Suprapubic skin (tissue), 4 donors: Measurements from ENCODE around the gene TUBA1C. TPM values are rescaled to one million over a fixed set of nuclear protein-coding genes. Genes with fewer than 3 reads are reported as not detected.
"Not testable (repeated sequence)": the region's sequence is repeated elsewhere in the genome, so short reads cannot be mapped to it uniquely, and the experiment has no call there.

Source experiments
- DNase-seq, 2 donors: peaks; one replicate each; pipeline ENCODE4 v3.0.0-alpha.2; 2019; ENCODE audit warnings: low spot score in 2 of 2
- H3K27ac ChIP-seq: fragments of 200-600 bp; sonication (generic); one replicate; pipeline ENCODE4 v1.5.1; 2019
- H3K27me3 ChIP-seq: fragments of 200-600 bp; sonication (generic); one replicate; pipeline ENCODE4 v1.5.1; 2019
- H3K36me3 ChIP-seq: fragments of 200-600 bp; sonication (generic); one replicate; pipeline ENCODE4 v1.5.1; 2019
- H3K4me1 ChIP-seq: fragments of 200-600 bp; sonication (generic); one replicate; pipeline ENCODE4 v1.5.1; 2019
- H3K4me3 ChIP-seq: fragments of 200-600 bp; sonication (generic); one replicate; pipeline ENCODE4 v1.5.1; 2019; ENCODE audit warnings: mild to moderate bottlenecking
- H3K9me3 ChIP-seq: fragments of 200-600 bp; sonication (generic); one replicate; pipeline ENCODE4 v1.5.1; 2019
- EP300 ChIP-seq: sonication (generic); formaldehyde crosslinking; IDR thresholded peaks from one replicate; pipeline ENCODE4 v1.6.1; 2017; ENCODE audit warnings: antibody characterized with exemption
- POLR2A ChIP-seq, 2 donors: fragments of 450-650 bp; IDR thresholded peaks; one replicate each; pipeline ENCODE4 v1.6.1; 2017; ENCODE audit warnings: antibody characterized with exemption in 2 of 2, mild to moderate bottlenecking in 2 of 2, moderate library complexity in 2 of 2
- POLR2AphosphoS5 ChIP-seq, 3 donors: sonication (generic); formaldehyde crosslinking; IDR thresholded peaks; one replicate each; pipeline ENCODE4 v1.6.1; 2017; ENCODE audit warnings: antibody characterized with exemption in 3 of 3
- WGBS: methylation state at CpG from one replicate; pipeline ENCODE4 v1.1.5; 2018; 5-methylcytosine and 5-hydroxymethylcytosine counted together
- total RNA-seq, 4 donors: library from RNA; depleted of rRNA; stranded (reverse); fragments of >200 nt; gene quantifications; one replicate each; pipeline ENCODE4 v1.1.0, GENCODE V29; 2016
- TF ChIP-seq, protein P1 (sequence below), 2 donors: fragments of 200-600 bp in 1 of 2; fragments of 450-650 bp in 1 of 2; sonication (generic) in 1 of 2; IDR thresholded peaks; one replicate each; pipeline ENCODE4 v1.5.1; 2016 to 2019; ENCODE audit warnings: antibody characterized with exemption in 2 of 2, mild to moderate bottlenecking in 1 of 2, moderate library complexity in 1 of 2

Gene TUBA1C
- total RNA-seq, 4 donors from 2014 or later = 115 to 747 (median 609) TPM

DNA sequence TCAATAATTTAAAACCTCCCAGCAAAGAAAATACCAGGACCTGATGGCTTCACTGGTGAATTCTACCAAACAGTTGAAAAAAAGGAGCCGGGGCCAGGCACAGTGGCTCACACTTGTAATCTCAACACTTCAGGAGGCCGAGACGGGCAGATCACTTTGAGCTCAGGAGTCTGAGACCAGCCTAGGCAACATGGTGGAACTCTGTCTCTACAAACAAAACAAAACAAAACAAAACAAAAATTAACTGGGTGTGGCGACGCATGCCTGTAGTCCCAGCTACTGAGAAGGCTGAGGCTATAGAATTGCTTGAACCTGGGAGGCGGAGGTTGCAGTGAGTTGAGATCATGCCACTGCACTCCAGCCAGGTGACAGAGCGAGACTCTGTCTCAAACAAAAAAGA, 44.5 kb downstream of the TUBA1C start:
- H3K4me1 ChIP-seq = no peaks in the 10 kb centered on the region
- no peak overlapping the region for H3K27ac ChIP-seq
- H3K4me3 ChIP-seq = no peak overlapping the region
- no peak for DNase-seq
- TF ChIP-seq, protein P1, sequence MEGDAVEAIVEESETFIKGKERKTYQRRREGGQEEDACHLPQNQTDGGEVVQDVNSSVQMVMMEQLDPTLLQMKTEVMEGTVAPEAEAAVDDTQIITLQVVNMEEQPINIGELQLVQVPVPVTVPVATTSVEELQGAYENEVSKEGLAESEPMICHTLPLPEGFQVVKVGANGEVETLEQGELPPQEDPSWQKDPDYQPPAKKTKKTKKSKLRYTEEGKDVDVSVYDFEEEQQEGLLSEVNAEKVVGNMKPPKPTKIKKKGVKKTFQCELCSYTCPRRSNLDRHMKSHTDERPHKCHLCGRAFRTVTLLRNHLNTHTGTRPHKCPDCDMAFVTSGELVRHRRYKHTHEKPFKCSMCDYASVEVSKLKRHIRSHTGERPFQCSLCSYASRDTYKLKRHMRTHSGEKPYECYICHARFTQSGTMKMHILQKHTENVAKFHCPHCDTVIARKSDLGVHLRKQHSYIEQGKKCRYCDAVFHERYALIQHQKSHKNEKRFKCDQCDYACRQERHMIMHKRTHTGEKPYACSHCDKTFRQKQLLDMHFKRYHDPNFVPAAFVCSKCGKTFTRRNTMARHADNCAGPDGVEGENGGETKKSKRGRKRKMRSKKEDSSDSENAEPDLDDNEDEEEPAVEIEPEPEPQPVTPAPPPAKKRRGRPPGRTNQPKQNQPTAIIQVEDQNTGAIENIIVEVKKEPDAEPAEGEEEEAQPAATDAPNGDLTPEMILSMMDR (IDR thresholded peaks at IDR 0.05) = no peak
- TF ChIP-seq POLR2A (IDR thresholded peaks at IDR 0.05) (no peak), EP300 (no peak), POLR2AphosphoS5 (IDR thresholded peaks at IDR 0.05) (no peak)
- peaks cover 13% of the 10 kb centered on the region for H3K27me3 ChIP-seq
- 89% methylated on average over 7 of the region's 7 CpGs for WGBS
- no peaks in the 10 kb centered on the region for H3K36me3 ChIP-seq
- no peaks in the 10 kb centered on the region for H3K9me3 ChIP-seq

DNA sequence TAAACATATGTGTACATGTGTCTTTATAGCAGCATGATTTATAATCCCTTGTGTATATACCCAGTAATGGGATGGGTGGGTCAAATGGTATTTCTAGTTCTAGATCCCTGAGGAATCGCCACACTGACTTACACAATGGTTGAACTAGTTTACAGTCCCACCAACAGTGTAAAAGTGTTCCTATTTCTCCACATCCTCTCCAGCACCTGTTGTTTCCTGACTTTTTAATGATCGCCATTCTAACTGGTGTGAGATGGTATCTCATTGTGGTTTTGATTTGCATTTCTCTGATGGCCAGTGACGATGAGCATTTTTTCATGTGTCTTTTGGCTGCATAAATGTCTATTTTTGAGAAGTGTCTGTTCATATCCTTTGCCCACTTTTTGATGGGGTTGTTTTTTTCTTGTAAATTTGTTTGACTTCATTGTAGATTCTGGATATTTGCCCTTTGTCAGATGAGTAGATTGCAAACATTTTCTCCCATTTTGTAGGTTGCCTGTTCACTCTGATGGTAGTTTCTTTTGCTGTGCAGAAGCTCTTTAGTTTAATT, 45.6 kb downstream of the TUBA1C start:
- H3K36me3 ChIP-seq, H3K27me3 ChIP-seq, H3K4me3 ChIP-seq, H3K9me3 ChIP-seq, DNase-seq, H3K4me1 ChIP-seq, H3K27ac ChIP-seq: not testable (repeated sequence)
- WGBS = 79% methylated on average over 2 of the region's 3 CpGs

DNA sequence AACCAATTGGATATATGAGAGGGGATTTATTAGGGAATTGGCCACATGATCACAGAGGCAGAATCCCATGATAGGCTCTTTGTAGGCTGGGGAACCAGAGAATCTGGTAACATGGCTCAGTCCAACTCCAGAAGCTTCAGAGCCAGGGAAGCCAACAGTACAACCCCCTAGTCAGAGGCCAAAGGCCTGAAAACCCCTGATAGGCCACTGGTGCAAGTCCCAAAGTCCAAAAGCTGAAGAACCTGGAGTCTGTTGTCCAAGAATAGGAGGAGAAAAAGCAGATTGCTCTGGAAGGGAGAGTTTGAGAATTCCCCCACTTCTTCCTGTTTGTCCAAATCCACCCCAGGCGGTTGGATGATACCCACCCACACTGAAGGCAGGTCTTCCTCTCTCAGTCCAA, 49.9 kb downstream of the TUBA1C start:
- DNase-seq = no peak
- WGBS = 83% methylated on average over 1 of the region's 1 CpG
- H3K36me3 ChIP-seq = no peaks in the 10 kb centered on the region
- H3K27me3 ChIP-seq = no peaks in the 10 kb centered on the region
- no peaks in the 10 kb centered on the region for H3K4me1 ChIP-seq
- no peak for TF ChIP-seq POLR2AphosphoS5 (IDR thresholded peaks at IDR 0.05)
- TF ChIP-seq EP300 = no peak
- TF ChIP-seq POLR2A (IDR thresholded peaks at IDR 0.05) = no peak
- TF ChIP-seq, protein P1 (IDR thresholded peaks at IDR 0.05) = no peak
- no peaks in the 10 kb centered on the region for H3K9me3 ChIP-seq
- H3K4me3 ChIP-seq = no peak overlapping the region
- no peak overlapping the region for H3K27ac ChIP-seq

GRCh38 chr12:49317118-49317517, 52.2 kb downstream of the TUBA1C start:
- not testable (repeated sequence) for H3K4me3 ChIP-seq, H3K4me1 ChIP-seq, H3K27me3 ChIP-seq, H3K27ac ChIP-seq, H3K9me3 ChIP-seq, DNase-seq, H3K36me3 ChIP-seq
- 96% methylated on average over 10 of the region's 10 CpGs for WGBS

GRCh38 chr12:49320411-49321103, 55.7 kb downstream of the TUBA1C start:
- not testable (repeated sequence) for H3K27me3 ChIP-seq, H3K36me3 ChIP-seq, DNase-seq, H3K9me3 ChIP-seq, H3K27ac ChIP-seq, H3K4me3 ChIP-seq
- peaks cover 16% of the 10 kb centered on the region for H3K4me1 ChIP-seq
- 91% methylated on average over 9 of the region's 9 CpGs for WGBS

- Histone ChIP-seq H3K27me3 (no peaks in the 10 kb centered on the region), H3K36me3 (no peaks in the 10 kb centered on the region), H3K4me3 (peak overlapping the region; percentile 78), H3K4me1 (peaks cover 16% of the 10 kb centered on the region), H3K27ac (no peak overlapping the region), H3K9me3 (no peaks in the 10 kb centered on the region)
- 27% methylated on average over 12 of the region's 12 CpGs for WGBS
- TF ChIP-seq, protein P1 (IDR thresholded peaks at IDR 0.05) = no peak
- no peak for TF ChIP-seq POLR2AphosphoS5 (IDR thresholded peaks at IDR 0.05)
- no peak for TF ChIP-seq POLR2A (IDR thresholded peaks at IDR 0.05)
- TF ChIP-seq EP300 = no peak
- DNase-seq = no peak
Observed at GRCh38 chr12:49322367-49322707, 57.5 kb downstream of the TUBA1C start.
